Smooth muscle cell (in vitro differentiated cells): Measurements from ENCODE around the gene ABLIM2. TPM values are rescaled to one million over a fixed set of nuclear protein-coding genes. Genes with fewer than 3 reads are reported as not detected.

ENCODE experiments used
- DNase-seq: peaks from one replicate; lab custom pipeline; 2025; ENCODE audit not compliant: unreplicated experiment; lab: John Stamatoyannopoulos, UW
- H2AFZ ChIP-seq: fragments of 200-600 bp; sonication (generic); 2 replicates; pipeline ENCODE4 v1.6.0; 2016; ENCODE audit warnings: antibody characterized with exemption, low read depth, mild to moderate bottlenecking
- H3F3A ChIP-seq: fragments of 200-600 bp; sonication (generic); 2 replicates; pipeline ENCODE4 v1.6.0; 2017; ENCODE audit warnings: antibody characterized with exemption, low read depth
- H3K27ac ChIP-seq: fragments of 200-600 bp; sonication (generic); 2 replicates; pipeline ENCODE4 v1.5.1; 2016; ENCODE audit warnings: low read depth, mild to moderate bottlenecking
- H3K27me3 ChIP-seq: fragments of 200-600 bp; sonication (generic); 2 replicates; pipeline ENCODE4 v1.6.1; 2016; ENCODE audit warnings: low read depth, mild to moderate bottlenecking
- H3K36me3 ChIP-seq: fragments of 200-600 bp; sonication (generic); 2 replicates; pipeline ENCODE4 v1.5.1; 2016; ENCODE audit warnings: low read depth
- H3K4me1 ChIP-seq: fragments of 200-600 bp; sonication (generic); 2 replicates; pipeline ENCODE4 v1.5.1; 2016; ENCODE audit warnings: low read depth
- H3K4me2 ChIP-seq: fragments of 200-600 bp; sonication (generic); 2 replicates; pipeline ENCODE4 v1.6.0; 2016; ENCODE audit warnings: mild to moderate bottlenecking
- H3K4me3 ChIP-seq: fragments of 200-600 bp; sonication (generic); 2 replicates; pipeline ENCODE4 v1.5.1; 2016; ENCODE audit warnings: mild to moderate bottlenecking
- H3K79me2 ChIP-seq: fragments of 200-600 bp; sonication (generic); 2 replicates; pipeline ENCODE4 v1.6.0; 2016; ENCODE audit warnings: low read depth, mild to moderate bottlenecking
- H3K9ac ChIP-seq: fragments of 200-600 bp; sonication (generic); 2 replicates; pipeline ENCODE4 v1.6.0; 2016; ENCODE audit warnings: low read depth
- H3K9me3 ChIP-seq: fragments of 200-600 bp; sonication (generic); replicated peaks from 2 replicates; pipeline ENCODE4 v1.5.1; 2016; ENCODE audit warnings: low read depth
- H4K20me1 ChIP-seq: fragments of 200-600 bp; sonication (generic); 2 replicates; pipeline ENCODE4 v1.6.0; 2016; ENCODE audit warnings: low read depth
- CTCF ChIP-seq: fragments of 200-600 bp; sonication (generic); IDR thresholded peaks from 2 replicates; pipeline ENCODE4 v1.5.1; 2017; ENCODE audit warnings: borderline replicate concordance, mild to moderate bottlenecking, antibody characterized with exemption; ENCODE audit not compliant: insufficient read depth, poor library complexity, severe bottlenecking
- WGBS: methylation state at CpG from one replicate; pipeline ENCODE4 v1.1.7; 2016; ENCODE audit warnings: low lambda C conversion rate; 5-methylcytosine and 5-hydroxymethylcytosine counted together
- polyA plus RNA-seq: library from polyadenylated mRNA; unstranded; fragments of >200 nt; fragmentation: Nextera tagmentation; extraction: Ambion mirVana; gene quantifications from 2 replicates; pipeline ENCODE4 v1.2.1, GENCODE V29; 2016
- total RNA-seq: library from RNA; depleted of rRNA; stranded (reverse); fragments of >200 nt; gene quantifications from 2 replicates; pipeline ENCODE4 v1.2.3, GENCODE V29; 2014

Gene ABLIM2
- total and polyA plus RNA-seq, 2 experiments from 2014 or later: 0.08 TPM; not detected in 1

- Histone ChIP-seq H2AFZ (no peak overlapping the region), H3K4me1 (no peaks in the 10 kb centered on the region), H3K4me2 (no peak overlapping the region), H3K27me3 (no peaks in the 10 kb centered on the region), H3K27ac (no peak overlapping the region), H3K9me3 (no peaks in the 10 kb centered on the region), H3K79me2 (no peaks in the 10 kb centered on the region), H3K9ac (no peak overlapping the region), H3F3A (no peaks in the 10 kb centered on the region), H3K36me3 (no peaks in the 10 kb centered on the region), H3K4me3 (no peak overlapping the region), H4K20me1 (no peaks in the 10 kb centered on the region)
- TF ChIP-seq CTCF: no peak
- WGBS: 91% methylated on average over 9 of the region's 9 CpGs
- DNase-seq: no peak
Observed at GRCh38 chr4:7952615-7953014, 206.0 kb downstream of the ABLIM2 start.

GRCh38 chr4:7950301-7951092 is 208.1 kb downstream of the ABLIM2 start:
- no peak overlapping the region for H3K4me3 ChIP-seq
- H3K9me3 ChIP-seq: no peaks in the 10 kb centered on the region
- H4K20me1 ChIP-seq: no peaks in the 10 kb centered on the region
- no peak overlapping the region for H3K4me2 ChIP-seq
- no peaks in the 10 kb centered on the region for H3K4me1 ChIP-seq
- WGBS: 99% methylated on average over 9 of the region's 18 CpGs
- H3K79me2 ChIP-seq: no peaks in the 10 kb centered on the region
- H3K27ac ChIP-seq: no peak overlapping the region
- H3K9ac ChIP-seq: no peak overlapping the region
- no peaks in the 10 kb centered on the region for H3K27me3 ChIP-seq
- H3F3A ChIP-seq: no peaks in the 10 kb centered on the region
- no peak for DNase-seq
- H3K36me3 ChIP-seq: no peaks in the 10 kb centered on the region
- H2AFZ ChIP-seq: no peak overlapping the region
- no peak for TF ChIP-seq CTCF

DNA sequence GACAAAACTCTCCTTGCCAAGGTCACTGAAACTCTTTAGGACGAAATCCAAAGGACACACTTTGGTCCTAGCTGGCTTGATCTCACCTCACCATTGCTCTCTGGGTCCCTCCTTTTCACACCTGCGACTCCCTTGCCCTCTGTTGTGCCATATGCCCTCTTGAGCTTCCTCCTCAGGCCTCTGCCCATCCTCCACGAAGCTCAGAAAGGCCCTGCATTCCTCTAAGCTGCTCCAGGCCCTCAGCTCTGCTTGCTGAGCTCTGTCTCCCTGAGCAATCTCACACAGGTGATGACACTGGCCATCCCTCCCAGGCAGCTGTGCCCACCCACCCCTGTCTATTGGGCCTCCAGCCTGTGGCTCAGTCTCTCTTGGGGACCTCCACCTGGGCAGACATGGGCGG is 208.9 kb downstream of the ABLIM2 start:
- H2AFZ ChIP-seq: no peak overlapping the region
- no peaks in the 10 kb centered on the region for H3K9me3 ChIP-seq
- no peak overlapping the region for H3K4me2 ChIP-seq
- 76% methylated on average over 4 of the region's 4 CpGs for WGBS
- no peaks in the 10 kb centered on the region for H3K27me3 ChIP-seq
- H3F3A ChIP-seq: no peaks in the 10 kb centered on the region
- no peak for TF ChIP-seq CTCF
- H3K36me3 ChIP-seq: no peaks in the 10 kb centered on the region
- no peaks in the 10 kb centered on the region for H4K20me1 ChIP-seq
- no peaks in the 10 kb centered on the region for H3K4me1 ChIP-seq
- no peak overlapping the region for H3K4me3 ChIP-seq
- no peak overlapping the region for H3K27ac ChIP-seq
- no peaks in the 10 kb centered on the region for H3K79me2 ChIP-seq
- no peak overlapping the region for H3K9ac ChIP-seq
- DNase-seq: no peak

GRCh38 chr4:7947927-7948326 is 210.7 kb downstream of the ABLIM2 start:
- Histone ChIP-seq H3K27me3 (no peaks in the 10 kb centered on the region), H4K20me1 (no peaks in the 10 kb centered on the region), H3K4me3 (no peak overlapping the region), H3K36me3 (no peaks in the 10 kb centered on the region), H3K9ac (no peak overlapping the region), H3K79me2 (no peaks in the 10 kb centered on the region), H3K9me3 (no peaks in the 10 kb centered on the region), H3K4me1 (no peaks in the 10 kb centered on the region), H3K4me2 (no peak overlapping the region), H2AFZ (no peak overlapping the region), H3K27ac (no peak overlapping the region), H3F3A (no peaks in the 10 kb centered on the region)
- DNase-seq: no peak
- no peak for TF ChIP-seq CTCF
- WGBS: 91% methylated on average over 4 of the region's 4 CpGs
